ENCODE results near the gene MLXIPL. TPM values are rescaled to one million over a fixed set of nuclear protein-coding genes. Genes with fewer than 3 reads are reported as not detected.
"Not testable (repeated sequence)": the region's sequence is repeated elsewhere in the genome, so short reads cannot be mapped to it uniquely, and the experiment has no call there.

MLXIPL gene
- total RNA-seq, 2 donors from 2014 or later: not detected

DNA sequence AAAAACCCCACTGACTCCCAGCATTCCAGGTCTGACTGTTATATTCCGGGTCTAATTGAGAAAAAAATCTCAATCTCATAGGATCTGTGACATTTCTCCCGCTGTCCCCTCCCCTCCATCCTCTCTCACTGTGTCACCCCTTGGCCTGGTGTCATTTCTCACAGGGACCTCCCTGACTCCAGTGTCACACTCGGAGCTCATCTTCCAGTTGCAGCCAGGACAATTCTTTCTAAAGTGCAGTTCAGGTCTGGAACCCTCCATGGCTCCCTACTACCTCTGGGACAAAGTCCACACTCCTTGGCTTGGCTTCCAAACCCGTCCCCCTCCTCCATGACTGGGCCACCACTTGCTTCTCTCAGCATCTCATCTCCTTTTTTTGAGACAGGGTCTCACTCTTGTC lies 14.2 kb downstream of the MLXIPL start:
- no peak for ATAC-seq (replicated peaks)
- no peaks in the 10 kb centered on the region for H3K9me3 Mint-ChIP-seq
- no peaks in the 10 kb centered on the region for H3K4me1 Mint-ChIP-seq
- H3K27ac Mint-ChIP-seq: no peak overlapping the region
- H3K4me3 Mint-ChIP-seq: no peak overlapping the region
- H3K36me3 Mint-ChIP-seq (ENCODE audit: low read depth): no peaks in the 10 kb centered on the region
- H3K27me3 Mint-ChIP-seq: peaks cover 27% of the 10 kb centered on the region

DNA sequence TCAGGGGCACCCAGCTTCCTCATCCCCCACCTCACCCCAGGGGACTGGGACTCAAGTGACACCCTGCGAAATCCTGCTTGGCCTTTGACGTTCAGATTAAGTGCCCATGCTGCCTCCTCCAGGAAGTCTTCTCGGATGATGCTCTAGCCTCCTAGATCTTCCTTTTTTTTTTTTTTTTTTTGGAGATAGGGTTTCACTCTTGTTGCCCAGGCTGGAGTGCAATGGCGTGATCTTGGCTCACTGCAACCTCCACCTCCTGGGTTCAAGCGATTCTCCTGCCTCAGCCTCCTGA lies 16.7 kb downstream of the MLXIPL start:
- ATAC-seq (replicated peaks); H3K4me3 Mint-ChIP-seq; H3K27ac Mint-ChIP-seq; H3K9me3 Mint-ChIP-seq; H3K4me1 Mint-ChIP-seq; H3K36me3 Mint-ChIP-seq (ENCODE audit: low read depth): not testable (repeated sequence)
- peaks cover 20% of the 10 kb centered on the region for H3K27me3 Mint-ChIP-seq

DNA sequence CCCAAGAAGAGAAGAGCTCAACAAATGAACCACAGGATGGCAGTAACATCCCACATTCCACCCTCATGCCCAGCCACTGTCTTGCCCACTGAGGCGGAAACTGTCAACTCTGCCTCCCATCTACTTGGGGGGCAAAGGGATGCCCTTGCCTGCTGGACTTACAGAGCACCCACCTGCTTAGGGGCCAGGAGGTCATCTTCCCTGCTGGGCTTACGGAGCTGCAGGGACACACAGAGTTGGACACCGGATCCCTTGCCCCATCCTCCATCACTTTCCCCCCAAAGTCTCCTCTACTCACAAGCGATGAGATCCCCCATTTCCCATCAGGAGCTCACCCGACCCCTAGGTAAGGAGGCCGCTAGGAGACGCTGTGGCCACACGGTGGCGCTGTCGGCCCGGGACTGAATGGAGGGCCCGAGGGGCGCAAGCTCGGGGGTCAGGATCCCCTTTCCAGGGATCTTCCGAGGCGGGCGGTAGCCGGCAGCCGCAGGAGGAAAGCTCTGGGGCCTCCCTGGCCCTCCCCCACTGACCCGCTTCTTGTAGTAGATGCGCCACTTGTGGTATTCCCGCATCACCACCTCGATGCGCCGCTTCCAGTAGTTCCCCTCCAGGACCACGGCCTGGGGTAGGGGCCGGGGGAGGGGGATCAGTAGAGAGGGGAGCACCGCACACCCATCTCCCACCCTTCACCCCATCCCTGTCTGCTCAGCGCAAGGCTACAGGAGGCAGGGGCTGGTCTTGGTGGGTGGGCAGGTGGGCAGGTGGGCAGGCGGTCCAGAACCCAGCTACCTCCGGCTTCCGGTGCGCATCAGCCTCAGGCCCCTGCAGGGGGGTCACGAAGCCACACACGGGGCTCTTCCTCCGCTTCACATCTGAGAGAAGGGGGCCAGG lies 17.3 kb downstream of the MLXIPL start:
- Mint-ChIP-seq H3K27ac (no peak overlapping the region), H3K9me3 (no peaks in the 10 kb centered on the region), H3K4me3 (no peak overlapping the region), H3K4me1 (no peaks in the 10 kb centered on the region), H3K27me3 (peaks cover 19% of the 10 kb centered on the region), H3K36me3 (ENCODE audit: low read depth) (no peaks in the 10 kb centered on the region)
- peak; percentile 72 for ATAC-seq (replicated peaks)

DNA sequence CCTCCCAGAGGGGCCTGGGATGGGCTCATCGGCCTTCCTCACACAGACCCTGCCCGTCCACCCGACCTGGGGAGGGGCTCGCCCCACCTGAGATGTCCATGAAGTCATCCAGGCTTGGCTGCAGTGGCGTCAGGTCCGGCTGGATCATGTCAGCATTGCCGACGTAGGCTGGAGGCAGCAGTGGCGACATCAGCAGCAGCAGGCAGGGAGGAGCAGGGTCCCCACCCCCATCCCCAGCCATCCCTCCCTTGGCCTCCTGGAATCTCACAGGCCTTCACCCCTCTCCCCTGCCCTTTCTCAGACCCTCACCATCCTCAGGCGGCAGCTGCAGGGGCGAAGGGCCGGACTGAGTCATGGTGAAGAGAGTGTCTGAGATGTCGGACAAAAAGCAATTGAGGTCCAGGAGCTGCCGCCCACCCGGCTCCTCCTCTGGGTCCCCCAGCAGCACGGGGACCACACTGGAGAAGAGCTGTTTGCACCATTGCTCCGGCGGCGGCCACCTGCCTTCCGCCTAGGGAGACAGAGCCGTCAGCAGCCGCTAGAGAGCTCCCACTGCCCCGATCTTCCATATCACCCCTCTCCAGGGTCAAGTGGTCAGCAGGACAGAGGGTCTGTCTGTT lies 18.6 kb downstream of the MLXIPL start:
- Mint-ChIP-seq H3K36me3 (ENCODE audit: low read depth) (no peaks in the 10 kb centered on the region), H3K4me3 (no peak overlapping the region), H3K27me3 (peaks cover 14% of the 10 kb centered on the region), H3K27ac (no peak overlapping the region), H3K4me1 (no peaks in the 10 kb centered on the region), H3K9me3 (no peaks in the 10 kb centered on the region)
- ATAC-seq (replicated peaks): no peak

DNA sequence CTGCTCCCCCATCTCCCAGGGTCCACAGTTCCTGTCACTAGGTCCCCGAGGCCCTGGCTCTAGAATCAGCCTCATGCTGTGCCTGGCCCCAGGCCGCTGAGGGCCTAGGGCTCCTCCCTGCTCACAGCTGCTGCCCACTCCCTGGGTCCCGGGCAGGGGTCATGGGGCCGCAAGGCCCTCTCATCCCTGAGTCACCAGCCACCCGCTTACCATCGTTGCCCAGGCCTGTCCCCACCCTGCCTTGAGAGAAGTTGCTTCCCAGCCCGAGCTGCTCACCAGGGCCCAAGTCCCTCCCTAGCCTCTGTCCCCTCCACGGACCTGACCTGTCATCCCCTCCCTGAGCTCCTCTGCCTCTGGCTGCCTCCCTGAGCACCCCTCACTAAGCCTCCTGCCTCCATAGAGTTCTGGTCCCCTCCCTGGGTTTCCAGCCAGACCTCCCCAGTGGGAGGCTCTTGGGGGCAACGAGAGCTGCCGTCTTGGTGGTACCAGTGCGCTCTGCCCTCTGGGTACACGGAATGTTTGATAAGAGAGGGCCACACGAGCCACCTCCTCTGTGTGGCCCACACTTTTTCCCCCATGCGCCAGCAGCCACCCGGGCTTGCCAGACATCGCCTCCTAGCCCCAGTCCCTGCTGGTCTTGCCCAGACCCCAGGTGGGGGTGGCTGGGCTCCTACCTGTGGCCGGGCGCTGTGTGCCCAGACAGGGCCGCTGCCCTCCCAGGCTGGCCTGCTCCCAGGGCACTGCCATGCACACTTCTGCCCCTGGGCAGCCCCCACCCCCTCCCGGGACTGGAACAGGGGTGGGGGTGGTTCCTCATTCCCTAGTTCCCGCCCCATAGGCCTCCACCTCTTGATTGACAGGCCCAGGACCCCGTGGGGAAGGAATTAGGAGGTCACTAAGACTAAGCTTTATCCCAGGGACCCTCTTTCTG lies 21.3 kb downstream of the MLXIPL start:
- no peaks in the 10 kb centered on the region for H3K9me3 Mint-ChIP-seq
- peaks cover 8% of the 10 kb centered on the region for H3K27me3 Mint-ChIP-seq
- H3K4me3 Mint-ChIP-seq: no peak overlapping the region
- no peaks in the 10 kb centered on the region for H3K36me3 Mint-ChIP-seq (ENCODE audit: low read depth)
- H3K27ac Mint-ChIP-seq: no peak overlapping the region
- H3K4me1 Mint-ChIP-seq: no peaks in the 10 kb centered on the region
- no peak for ATAC-seq (replicated peaks)

DNA sequence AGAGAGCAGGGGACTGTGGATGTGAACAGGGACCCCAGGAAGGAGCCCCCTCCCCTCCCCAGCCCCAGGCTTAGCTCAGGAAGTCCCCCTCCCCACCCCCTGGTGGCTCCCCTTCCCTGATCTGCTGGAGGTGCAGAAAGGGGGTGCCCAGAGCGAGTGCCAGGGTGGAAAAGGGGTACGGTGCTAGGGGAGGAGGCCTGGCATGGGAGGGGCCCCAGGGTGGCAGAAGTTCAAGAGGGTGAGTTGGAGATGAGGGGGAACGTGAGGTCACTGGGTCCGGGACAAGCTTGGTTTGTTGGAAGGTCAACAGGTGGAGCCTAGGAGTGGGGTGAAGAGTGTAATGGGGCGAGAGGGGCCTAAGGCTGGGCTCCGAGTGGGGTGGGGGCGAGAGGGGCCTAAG lies 24.4 kb downstream of the MLXIPL start:
- H3K27me3 Mint-ChIP-seq: peaks cover 7% of the 10 kb centered on the region
- no peak for ATAC-seq (replicated peaks)
- H3K9me3 Mint-ChIP-seq: no peaks in the 10 kb centered on the region
- no peak overlapping the region for H3K4me3 Mint-ChIP-seq
- H3K27ac Mint-ChIP-seq: no peak overlapping the region
- no peaks in the 10 kb centered on the region for H3K4me1 Mint-ChIP-seq
- no peaks in the 10 kb centered on the region for H3K36me3 Mint-ChIP-seq (ENCODE audit: low read depth)

DNA sequence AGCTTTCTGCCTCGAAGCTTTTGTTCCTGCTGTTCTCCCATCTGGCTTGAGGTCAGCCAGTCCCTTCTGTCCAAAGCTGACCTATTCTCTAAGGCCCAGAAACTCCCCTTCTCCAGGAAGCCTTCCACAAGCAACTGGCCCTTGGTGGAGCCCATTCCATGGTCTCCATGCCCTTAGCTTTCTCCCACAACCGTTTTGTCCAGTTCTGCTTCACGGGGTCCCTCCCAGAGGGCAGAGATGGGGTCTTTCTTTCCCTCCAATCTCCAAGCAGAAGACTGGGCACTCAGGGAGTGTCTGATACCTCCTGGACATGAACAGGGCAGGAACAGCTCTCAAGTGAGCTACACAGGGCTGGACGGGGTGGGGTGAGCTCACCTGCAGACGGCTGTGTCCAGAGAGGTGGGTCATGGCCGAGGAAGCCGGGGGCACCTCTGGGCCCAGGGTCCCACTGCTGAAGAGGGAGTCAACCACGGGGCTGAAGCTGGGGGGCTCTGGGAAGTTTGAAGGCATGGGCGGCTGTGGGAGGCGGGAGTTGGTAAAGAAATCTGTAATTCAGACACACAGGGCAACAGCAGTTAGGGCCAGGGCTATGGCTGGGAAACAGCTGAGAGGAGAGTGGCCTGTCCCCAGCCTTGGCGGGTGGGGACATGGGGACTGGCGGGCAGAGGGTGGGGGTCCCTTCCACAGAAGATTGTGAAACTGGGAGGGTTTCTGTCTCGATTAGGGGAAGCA lies 25.0 kb downstream of the MLXIPL start:
- no peak overlapping the region for H3K4me3 Mint-ChIP-seq
- no peaks in the 10 kb centered on the region for H3K36me3 Mint-ChIP-seq (ENCODE audit: low read depth)
- ATAC-seq (replicated peaks): no peak
- no peaks in the 10 kb centered on the region for H3K9me3 Mint-ChIP-seq
- no peak overlapping the region for H3K27ac Mint-ChIP-seq
- H3K27me3 Mint-ChIP-seq: peaks cover 7% of the 10 kb centered on the region
- no peaks in the 10 kb centered on the region for H3K4me1 Mint-ChIP-seq

DNA sequence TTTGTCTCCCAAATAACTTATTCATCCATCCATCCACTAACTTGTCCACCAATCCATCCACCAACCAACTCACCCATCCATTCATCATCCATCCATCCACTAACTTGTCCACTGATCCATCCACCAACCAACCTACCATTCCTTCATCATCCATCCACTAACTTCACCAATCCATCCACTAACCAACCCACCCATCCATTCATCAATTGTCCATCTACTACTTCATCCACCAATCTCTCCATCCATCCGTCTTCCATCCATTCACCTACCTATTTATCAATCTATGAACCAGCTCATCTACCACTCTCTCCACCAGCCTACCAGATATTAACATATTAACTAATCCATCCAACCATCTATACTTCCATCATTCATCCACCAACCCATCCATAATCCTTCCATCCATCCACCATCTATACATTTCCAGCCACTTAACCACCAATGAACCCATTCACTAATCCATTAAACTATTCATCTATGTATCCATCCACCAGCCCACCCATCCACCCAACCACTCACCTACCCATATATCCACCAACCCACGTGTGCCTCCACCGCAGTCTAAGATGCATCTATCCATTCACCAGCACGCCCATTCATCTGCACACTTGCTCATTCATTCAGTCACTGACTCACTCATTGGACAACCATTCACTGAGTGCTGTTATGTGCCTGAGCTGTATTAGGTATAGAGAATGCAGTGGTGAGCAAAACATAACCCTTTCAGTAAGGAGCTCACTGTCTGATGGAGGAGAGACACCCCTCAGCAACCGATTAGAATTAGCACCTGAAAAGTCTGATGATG lies 26.1 kb downstream of the MLXIPL start:
- peak; percentile 52 for ATAC-seq (replicated peaks)

DNA sequence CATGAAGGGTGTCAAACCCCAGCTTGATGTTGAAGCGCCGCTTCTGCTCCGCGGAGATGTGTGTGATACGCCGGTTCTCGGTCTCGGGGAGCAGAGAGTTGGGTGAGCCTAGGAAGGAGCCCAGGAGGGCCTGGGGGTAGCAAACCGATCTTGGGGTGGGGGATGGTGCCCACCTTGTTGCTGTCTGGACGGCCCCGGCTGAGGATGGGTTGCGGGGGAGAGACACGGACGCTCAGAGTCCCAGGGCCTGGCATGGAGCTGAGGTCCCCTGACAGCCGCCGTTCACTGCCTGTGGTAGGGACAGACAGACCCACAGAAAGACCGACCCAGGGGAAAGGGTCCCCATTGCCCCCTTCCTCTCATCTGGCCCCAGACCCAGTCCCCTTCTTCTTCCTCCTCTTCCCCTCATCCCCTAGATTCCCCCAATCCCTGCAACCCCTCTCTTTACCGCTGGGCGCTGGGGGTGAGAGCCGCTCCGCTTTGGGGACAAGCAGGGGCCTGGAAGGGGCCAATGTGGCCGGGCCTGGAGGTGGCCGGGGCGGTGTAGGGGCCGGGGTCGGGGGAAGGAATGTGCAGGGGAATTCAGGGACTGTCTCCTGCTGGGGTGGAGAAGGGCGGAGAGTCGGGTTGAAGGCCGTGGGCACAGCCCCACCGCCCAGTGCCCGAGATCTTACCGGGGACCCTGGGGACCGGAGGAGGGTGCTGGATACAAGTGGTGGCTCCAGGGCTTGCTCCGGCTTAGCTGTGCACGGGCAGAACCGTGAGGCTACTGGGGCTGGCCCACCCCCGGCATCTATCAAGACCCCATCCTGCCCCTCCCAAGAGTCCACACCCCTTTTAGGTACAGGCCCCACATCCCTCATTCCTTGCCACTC lies 27.9 kb downstream of the MLXIPL start:
- H3K36me3 Mint-ChIP-seq (ENCODE audit: low read depth): no peaks in the 10 kb centered on the region
- H3K4me3 Mint-ChIP-seq: no peak overlapping the region
- no peaks in the 10 kb centered on the region for H3K4me1 Mint-ChIP-seq
- no peak for ATAC-seq (replicated peaks)
- H3K27ac Mint-ChIP-seq: no peak overlapping the region
- no peaks in the 10 kb centered on the region for H3K9me3 Mint-ChIP-seq
- peaks cover 7% of the 10 kb centered on the region for H3K27me3 Mint-ChIP-seq

More for the DNA sequence above, 26.1 kb downstream of the MLXIPL start:
- H3K36me3 Mint-ChIP-seq (ENCODE audit: low read depth): no peaks in the 10 kb centered on the region
- H3K4me3 Mint-ChIP-seq: no peak overlapping the region
- H3K9me3 Mint-ChIP-seq: no peaks in the 10 kb centered on the region
- no peak overlapping the region for H3K27ac Mint-ChIP-seq
- peaks cover 7% of the 10 kb centered on the region for H3K27me3 Mint-ChIP-seq
- H3K4me1 Mint-ChIP-seq: no peaks in the 10 kb centered on the region

DNA sequence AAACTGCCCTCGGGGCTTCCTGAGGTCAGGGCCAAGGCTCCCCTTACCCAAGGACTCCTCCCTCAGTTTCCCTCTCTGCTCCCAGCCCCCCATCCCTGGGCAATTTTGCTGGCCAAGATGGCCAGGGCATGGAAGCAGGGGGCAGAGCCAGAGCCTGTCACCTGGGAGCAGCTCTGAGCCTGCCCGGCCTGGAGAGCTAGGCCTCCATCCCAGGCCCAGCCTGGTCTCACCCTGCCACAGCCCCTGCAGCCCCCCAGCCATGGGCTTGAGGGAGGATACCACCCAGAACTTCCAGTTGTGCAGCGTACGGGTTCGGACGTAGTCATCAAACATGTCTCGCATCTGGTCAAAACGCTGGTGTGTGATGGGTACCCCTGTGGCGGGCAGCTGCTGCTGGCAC lies 29.0 kb downstream of the MLXIPL start:
- no peaks in the 10 kb centered on the region for H3K9me3 Mint-ChIP-seq
- ATAC-seq (replicated peaks): no peak
- no peaks in the 10 kb centered on the region for H3K4me1 Mint-ChIP-seq
- H3K4me3 Mint-ChIP-seq: no peak overlapping the region
- no peaks in the 10 kb centered on the region for H3K36me3 Mint-ChIP-seq (ENCODE audit: low read depth)
- H3K27me3 Mint-ChIP-seq: peaks cover 7% of the 10 kb centered on the region
- H3K27ac Mint-ChIP-seq: no peak overlapping the region

DNA sequence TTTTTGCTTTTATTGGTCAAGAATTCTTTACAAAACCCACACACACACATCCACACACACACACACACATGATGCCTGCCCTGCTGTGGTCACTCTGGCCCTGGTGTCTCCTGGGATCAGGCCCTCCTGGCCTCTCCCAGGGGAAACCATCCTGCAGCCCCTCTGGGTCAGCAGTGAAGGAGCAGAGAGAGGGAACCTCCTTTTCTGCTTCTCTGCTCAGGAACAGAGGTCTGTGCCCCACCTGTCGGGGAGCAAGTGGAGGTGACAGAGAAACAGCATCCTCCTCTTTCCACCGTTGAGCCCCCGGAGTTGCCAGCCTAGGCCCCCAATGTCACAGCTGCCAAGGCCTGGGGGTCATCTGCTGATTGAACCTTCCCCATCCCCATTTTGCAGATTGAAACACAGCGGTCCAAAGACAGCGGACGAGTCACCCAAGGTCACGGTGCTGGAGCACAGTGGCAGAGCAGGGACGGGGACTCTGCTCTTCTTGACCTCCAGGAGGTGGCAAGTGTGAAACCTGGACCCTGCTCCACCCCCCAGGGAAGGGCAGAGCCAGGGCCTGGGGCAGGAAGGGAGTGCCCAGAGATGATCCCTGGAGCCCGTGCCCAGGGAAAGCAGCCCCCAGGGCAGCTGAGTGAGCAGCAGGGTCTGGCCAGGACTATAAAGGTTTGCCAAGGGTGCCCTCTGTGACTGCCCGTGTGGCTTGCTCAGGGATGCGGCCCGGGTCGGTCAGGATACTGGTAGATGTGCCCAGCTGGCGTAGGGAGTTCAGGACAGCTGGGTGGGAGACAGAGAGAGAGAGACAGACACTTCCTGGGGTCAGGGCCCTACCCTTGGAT lies 30.9 kb downstream of the MLXIPL start:
- no peak overlapping the region for H3K27ac Mint-ChIP-seq
- H3K4me3 Mint-ChIP-seq: no peak overlapping the region
- H3K9me3 Mint-ChIP-seq: no peaks in the 10 kb centered on the region
- no peak for ATAC-seq (replicated peaks)
- H3K4me1 Mint-ChIP-seq: no peaks in the 10 kb centered on the region
- H3K27me3 Mint-ChIP-seq: peaks cover 7% of the 10 kb centered on the region
- no peaks in the 10 kb centered on the region for H3K36me3 Mint-ChIP-seq (ENCODE audit: low read depth)

DNA sequence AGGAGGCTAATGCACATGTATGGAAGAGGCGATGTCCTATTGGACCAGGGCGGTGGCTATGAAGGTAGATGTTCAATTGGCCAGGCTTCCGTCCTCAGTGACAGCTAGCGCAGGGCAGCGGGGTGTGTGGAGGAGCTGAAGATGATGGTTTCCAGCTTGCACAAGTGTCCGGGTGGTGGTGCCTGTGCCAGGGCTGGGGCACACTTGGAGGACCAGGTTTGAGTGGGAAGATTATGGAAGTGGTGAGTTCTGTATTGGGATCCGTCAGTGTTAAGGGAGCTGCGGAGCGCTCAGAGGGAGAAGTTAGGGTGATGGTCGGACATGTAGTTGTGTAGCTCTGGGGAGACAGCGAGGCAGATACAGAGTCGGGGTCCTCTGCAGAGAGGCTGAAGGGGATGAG lies 37.4 kb downstream of the MLXIPL start:
- H3K27me3 Mint-ChIP-seq: no peaks in the 10 kb centered on the region
- H3K9me3 Mint-ChIP-seq: no peaks in the 10 kb centered on the region
- no peak overlapping the region for H3K27ac Mint-ChIP-seq
- ATAC-seq (replicated peaks): no peak
- H3K36me3 Mint-ChIP-seq (ENCODE audit: low read depth): no peaks in the 10 kb centered on the region
- no peak overlapping the region for H3K4me3 Mint-ChIP-seq
- H3K4me1 Mint-ChIP-seq: no peaks in the 10 kb centered on the region

Measured in activated T-helper 17 cell treated with anti-CD3 and anti-CD28 coated beads, Interleukin-2, amount 50 U/mL, for 72 hours (primary cell).